ENCODE results near the gene SLC10A7.

SLC10A7 gene

DNA sequence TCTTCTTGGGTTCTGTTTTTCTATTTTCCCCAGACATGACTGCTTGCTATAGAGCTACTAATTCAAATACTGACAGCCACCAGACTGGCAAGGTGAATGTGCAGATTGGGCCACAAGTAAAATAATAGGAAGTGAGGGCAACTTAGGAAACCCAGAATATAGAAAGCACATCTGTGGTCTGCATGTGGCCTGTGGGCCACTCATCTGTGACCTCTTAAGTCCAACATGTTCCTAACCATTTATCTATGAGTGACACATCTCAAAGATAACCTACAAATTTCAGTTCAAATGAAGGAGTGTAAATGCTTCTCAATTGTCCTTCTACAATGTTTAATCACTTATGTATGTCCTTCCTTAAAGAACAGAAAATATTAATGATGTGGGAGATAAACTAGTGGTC is 178.5 kb downstream of the SLC10A7 start:
- no peak for TF ChIP-seq CTCF (IDR thresholded peaks at IDR 0.05; ENCODE audit: insufficient read depth, low read length, missing control alignments)
- H3K4me3 ChIP-seq (ENCODE audit: low read depth, low read length), result no peak overlapping the region
- ChIA-PET POLR2A (no interaction called here), CTCF (interaction anchor here (0.6 to 4.9 kb wide), 15 partner anchors 10 to 760 kb away, joined by 3 to 28 read pairs (median 4); no protein-coding TSS in a partner anchor)
- DNase-seq (ENCODE audit: low read depth, low spot score), result no peak

DNA sequence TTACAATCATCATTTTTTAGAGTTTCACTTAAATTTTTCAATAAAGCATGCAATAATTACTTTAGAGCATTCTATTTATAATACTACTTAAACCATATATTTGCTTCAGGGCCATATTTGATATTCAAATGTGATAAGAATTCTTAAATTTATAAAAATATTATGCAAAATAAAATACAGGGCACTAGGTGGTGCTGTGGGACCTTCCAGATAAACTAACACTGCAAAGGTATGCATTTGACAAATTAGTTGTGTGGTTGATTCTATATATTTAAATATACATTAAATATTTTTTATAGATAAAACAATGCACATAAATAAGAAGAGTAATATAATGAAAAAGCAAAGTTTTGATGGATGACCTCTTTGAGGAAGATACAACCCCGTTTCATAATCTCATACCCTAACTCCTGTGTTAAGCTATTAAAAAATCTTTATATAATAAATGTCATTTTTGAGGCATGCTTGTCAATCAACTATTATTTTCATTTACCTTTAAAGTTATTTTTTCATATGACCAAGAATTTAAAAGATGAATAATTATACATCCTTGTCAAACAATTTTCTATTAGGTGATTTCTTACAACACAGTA is 179.0 kb downstream of the SLC10A7 start:
- DNase-seq (ENCODE audit: low read depth, low spot score), result no peak
- peak; percentile 25 for TF ChIP-seq CTCF (IDR thresholded peaks at IDR 0.05; ENCODE audit: insufficient read depth, low read length, missing control alignments)
- ChIA-PET CTCF (interaction anchor here (0.6 to 4.9 kb wide), 17 partner anchors 9 to 760 kb away, joined by 3 to 28 read pairs (median 5); no protein-coding TSS in a partner anchor), POLR2A (interaction anchor here (0.7 kb wide), 1 partner anchor 368 kb away, joined by 3 read pairs; no protein-coding TSS in a partner anchor)
- H3K4me3 ChIP-seq (ENCODE audit: low read depth, low read length), result no peak overlapping the region

GRCh38 chr4:146340798-146341197 is 180.9 kb downstream of the SLC10A7 start:
- no peak for DNase-seq (ENCODE audit: low read depth, low spot score)
- no peak overlapping the region for H3K4me3 ChIP-seq (ENCODE audit: low read depth, low read length)
- ChIA-PET POLR2A (no interaction called here), CTCF (interaction anchor here (0.8 to 4.9 kb wide), 10 partner anchors 10 to 756 kb away, joined by 3 to 28 read pairs (median 4); no protein-coding TSS in a partner anchor)
- peak; percentile 18 for TF ChIP-seq CTCF (IDR thresholded peaks at IDR 0.05; ENCODE audit: insufficient read depth, low read length, missing control alignments)

DNA sequence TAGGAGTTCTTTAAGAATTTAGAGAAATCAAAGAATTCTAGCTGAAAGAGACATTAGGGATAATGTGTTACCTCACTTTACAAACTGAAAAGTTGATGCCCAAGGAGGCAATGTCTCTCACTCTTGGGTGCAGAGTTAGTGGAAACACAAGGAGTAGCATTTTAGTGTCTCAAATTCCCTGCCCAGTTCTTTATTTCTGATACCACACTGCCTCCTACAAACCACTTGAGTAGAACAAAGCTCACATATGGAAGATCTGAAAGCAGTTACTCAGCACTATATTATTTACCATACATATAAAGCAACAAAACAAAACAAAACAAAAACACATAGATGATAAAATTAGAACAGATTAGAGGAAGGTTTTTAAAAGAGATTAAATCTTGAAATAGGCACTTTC is 183.2 kb downstream of the SLC10A7 start:
- CTCF ChIA-PET, result interaction anchor here (0.7 to 1.9 kb wide), 16 partner anchors 8 to 761 kb away, joined by 3 to 9 read pairs (median 4); no protein-coding TSS in a partner anchor
- H3K4me3 ChIP-seq (ENCODE audit: low read depth, low read length), result no peak overlapping the region
- no peak for DNase-seq (ENCODE audit: low read depth, low spot score)
- no peak for TF ChIP-seq CTCF (IDR thresholded peaks at IDR 0.05; ENCODE audit: insufficient read depth, low read length, missing control alignments)
- POLR2A ChIA-PET, result no interaction called here

GRCh38 chr4:146336410-146336807 is 185.3 kb downstream of the SLC10A7 start:
- DNase-seq (ENCODE audit: low read depth, low spot score), result no peak
- no peak for TF ChIP-seq CTCF (IDR thresholded peaks at IDR 0.05; ENCODE audit: insufficient read depth, low read length, missing control alignments)
- POLR2A ChIA-PET, result no interaction called here
- CTCF ChIA-PET, result interaction anchor here (1.6 kb wide), 1 partner anchor 131 kb away, joined by 3 read pairs; no protein-coding TSS in a partner anchor
- no peak overlapping the region for H3K4me3 ChIP-seq (ENCODE audit: low read depth, low read length)

GRCh38 chr4:146335763-146336409 is 185.9 kb downstream of the SLC10A7 start:
- TF ChIP-seq CTCF (IDR thresholded peaks at IDR 0.05; ENCODE audit: insufficient read depth, low read length, missing control alignments), result no peak
- no peak overlapping the region for H3K4me3 ChIP-seq (ENCODE audit: low read depth, low read length)
- CTCF ChIA-PET, result interaction anchor here (0.7 to 1.6 kb wide), 3 partner anchors 91 to 581 kb away, joined by 3 to 4 read pairs (median 3); no protein-coding TSS in a partner anchor
- no peak for DNase-seq (ENCODE audit: low read depth, low spot score)
- POLR2A ChIA-PET, result no interaction called here
